ENCODE measurements around the gene JPH4. TPM values are rescaled to one million over a fixed set of nuclear protein-coding genes. Genes with fewer than 3 reads are reported as not detected.

The JPH4 gene
- total and polyA plus RNA-seq, 5 experiments from 2014 or later = 0.07 to 0.29 TPM; not detected in 3

DNA sequence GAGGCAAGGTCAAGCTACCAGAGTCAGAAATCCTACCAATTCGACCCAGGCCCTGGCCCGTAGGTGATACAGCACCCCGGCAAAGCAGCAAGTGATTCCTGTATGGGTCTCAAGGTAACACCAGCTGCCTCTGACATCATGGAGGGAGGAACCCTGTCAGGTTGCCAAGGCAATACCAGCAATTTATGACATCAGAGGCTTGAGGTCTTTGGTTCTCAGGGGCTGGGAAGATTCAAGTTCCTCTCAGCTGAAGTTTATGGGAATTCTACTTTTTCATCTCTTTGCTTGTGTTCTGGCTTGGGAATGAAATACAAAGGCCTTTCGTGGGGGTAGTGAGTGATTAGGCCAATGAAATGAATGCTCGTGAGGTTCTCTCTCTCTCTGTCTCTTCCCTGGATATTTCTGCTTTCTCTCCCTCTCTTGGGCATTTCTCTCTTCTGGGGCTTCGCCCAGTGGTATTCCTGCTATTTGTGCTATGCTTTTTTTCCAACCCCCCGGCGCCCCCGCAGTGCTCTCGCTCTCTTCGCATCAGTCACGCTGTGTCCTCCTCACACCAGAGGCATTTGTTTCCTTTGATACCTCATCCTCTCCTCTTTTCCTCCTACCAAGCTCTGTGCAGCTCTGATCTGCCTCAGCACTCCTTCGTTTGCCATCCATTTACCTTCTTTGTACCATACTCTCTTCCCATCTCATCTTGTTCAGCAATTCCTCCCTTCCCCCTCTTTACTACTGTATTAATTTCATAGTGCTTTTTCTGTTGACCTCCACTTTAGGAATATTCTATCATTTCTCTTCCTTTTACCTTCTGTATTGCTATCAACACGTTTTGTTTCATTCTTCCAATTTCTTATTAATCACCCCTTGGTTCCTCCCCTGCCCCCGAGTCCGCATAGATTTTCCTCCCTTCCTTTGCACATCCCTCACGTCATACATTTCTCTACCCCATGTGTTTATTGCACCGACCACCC, 30.0 kb downstream of the JPH4 start:
- no peaks in the 10 kb centered on the region for H3K27me3 Mint-ChIP-seq
- DNase-seq = no peak
- ATAC-seq = no peak
- no peaks in the 10 kb centered on the region for H3K9me3 Mint-ChIP-seq
- POLR2A ChIA-PET = no interaction called here
- peaks cover 3 to 11% (median 6%) of the 10 kb centered on the region in 4 donors for H3K4me1 Mint-ChIP-seq
- H3K27ac Mint-ChIP-seq = no peak overlapping the region
- no peak overlapping the region for H3K4me3 Mint-ChIP-seq
- no peaks in the 10 kb centered on the region for H3K36me3 Mint-ChIP-seq

DNA sequence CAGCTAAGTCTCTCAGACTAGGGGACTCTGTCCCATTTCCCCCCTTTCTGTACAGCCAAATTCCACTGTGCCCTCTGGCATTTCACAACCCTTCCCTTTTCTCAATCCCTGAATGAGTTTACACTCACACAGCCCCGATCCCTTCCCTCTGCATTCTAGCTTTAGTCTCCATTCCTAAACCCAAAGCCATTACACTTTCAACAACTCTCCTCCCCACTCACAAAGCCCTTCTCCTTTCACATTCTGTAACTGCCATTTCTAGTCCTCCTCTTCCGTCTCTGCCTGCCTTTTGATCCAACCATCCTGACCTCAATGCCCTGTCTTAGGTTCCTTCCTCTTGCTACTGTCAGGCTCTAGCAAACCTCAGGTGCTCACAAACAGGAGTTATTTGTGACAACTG, 30.7 kb downstream of the JPH4 start:
- Mint-ChIP-seq H3K9me3 (no peaks in the 10 kb centered on the region), H3K27ac (no peak overlapping the region), H3K4me1 (peaks cover 3 to 11% (median 6%) of the 10 kb centered on the region in 4 donors), H3K36me3 (no peaks in the 10 kb centered on the region), H3K4me3 (no peak overlapping the region), H3K27me3 (no peaks in the 10 kb centered on the region)
- no peak for DNase-seq
- no peak for ATAC-seq
- POLR2A ChIA-PET = no interaction called here

DNA sequence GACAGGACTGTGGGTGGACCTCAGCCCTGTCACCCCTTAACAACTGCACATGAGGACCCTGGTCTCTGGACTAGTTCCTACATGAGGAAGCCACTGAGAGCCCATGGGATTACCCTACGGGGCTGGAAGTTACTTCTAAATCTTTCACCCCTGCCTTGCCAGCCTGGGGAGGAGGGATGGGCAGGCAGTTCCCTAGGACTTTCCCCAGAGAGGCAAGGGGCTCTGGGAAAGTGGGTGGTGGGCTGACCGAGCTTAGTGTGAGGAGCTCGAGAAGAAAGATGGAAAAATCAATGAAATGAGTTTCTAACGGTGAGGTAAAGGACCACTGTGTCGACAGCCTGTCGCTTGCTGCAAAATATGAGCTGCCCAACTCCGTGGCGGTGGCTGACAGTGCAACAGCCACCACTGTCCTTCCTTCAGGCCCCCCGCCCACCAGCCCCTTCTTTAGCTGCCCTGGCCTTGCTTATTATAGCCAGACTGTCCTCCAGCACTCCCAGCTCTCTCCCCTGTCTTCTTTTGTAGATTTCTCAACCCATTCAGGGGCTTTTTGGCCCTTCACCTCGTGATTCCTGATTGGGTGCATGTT, 32.0 kb downstream of the JPH4 start:
- no peaks in the 10 kb centered on the region for H3K9me3 Mint-ChIP-seq
- H3K36me3 Mint-ChIP-seq = no peaks in the 10 kb centered on the region
- no peak for DNase-seq
- H3K4me3 Mint-ChIP-seq = no peak overlapping the region
- ATAC-seq = no peak
- POLR2A ChIA-PET = no interaction called here
- H3K27me3 Mint-ChIP-seq = peaks cover 0 to 3% (median 0%) of the 10 kb centered on the region in 5 donors
- H3K27ac Mint-ChIP-seq = no peak overlapping the region
- peaks cover 0 to 7% (median under 1%) of the 10 kb centered on the region in 4 donors for H3K4me1 Mint-ChIP-seq

GRCh38 chr14:23545740-23546365, 32.7 kb downstream of the JPH4 start:
- ATAC-seq (no peak), DNase-seq (no peak)
- Mint-ChIP-seq H3K36me3 (no peaks in the 10 kb centered on the region), H3K4me1 (peaks cover 0 to under 1% (median 0%) of the 10 kb centered on the region in 4 donors), H3K27me3 (peaks cover 0 to 3% (median 0%) of the 10 kb centered on the region in 5 donors), H3K4me3 (no peak overlapping the region), H3K9me3 (no peaks in the 10 kb centered on the region), H3K27ac (peak overlapping the region in 1 of 10 donors; percentile 42)
- POLR2A ChIA-PET = no interaction called here

DNA sequence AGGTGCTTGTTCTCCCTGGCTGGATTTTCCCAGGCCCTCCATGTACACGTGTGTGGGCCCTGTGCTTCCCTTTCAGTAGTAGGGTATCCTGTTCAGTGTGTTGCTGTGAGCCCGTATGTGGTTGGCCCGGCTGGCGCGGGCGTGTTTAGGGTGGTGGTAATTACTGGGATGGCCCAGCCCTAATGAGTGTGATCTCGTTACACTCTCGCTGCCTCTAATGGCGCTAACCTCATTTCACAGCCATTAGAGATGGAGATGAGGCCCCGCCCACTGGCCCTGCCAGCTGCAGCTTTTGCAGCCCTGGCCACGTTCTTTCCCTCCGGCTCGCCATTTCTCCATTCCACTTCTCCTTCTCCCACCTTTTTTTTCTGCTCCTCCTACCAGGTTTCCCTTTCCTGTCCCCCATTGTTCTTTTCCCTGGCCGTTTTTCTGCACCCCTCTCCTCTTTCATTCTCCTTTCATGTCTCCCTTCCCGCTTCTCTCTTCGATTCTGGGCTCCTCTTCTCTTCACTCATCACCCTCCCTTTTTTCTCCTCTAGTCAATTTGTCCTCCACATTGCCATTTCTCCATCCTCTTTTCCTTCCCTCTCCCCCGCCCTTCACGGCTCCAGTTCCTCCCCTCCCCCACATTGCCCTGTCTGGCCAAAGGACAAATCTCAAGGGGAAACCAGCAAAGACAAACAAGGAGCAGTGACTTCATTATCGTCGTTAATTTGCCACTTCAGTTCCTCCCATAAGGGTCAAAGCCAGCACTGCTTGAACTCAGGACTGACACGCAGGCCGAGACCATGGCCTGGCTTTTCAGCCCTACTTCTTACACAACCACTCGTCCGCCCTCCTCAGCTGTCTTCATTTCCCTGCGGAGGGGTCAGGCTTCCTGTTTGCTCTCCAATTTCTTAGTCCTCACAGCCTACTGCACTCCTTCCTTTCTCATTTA, 33.8 kb downstream of the JPH4 start:
- Mint-ChIP-seq H3K4me1 (no peaks in the 10 kb centered on the region), H3K36me3 (no peaks in the 10 kb centered on the region), H3K9me3 (no peaks in the 10 kb centered on the region), H3K27me3 (peaks cover 0 to 3% (median 0%) of the 10 kb centered on the region in 5 donors), H3K27ac (peak overlapping the region in 2 of 10 donors; percentile 39 to 51), H3K4me3 (no peak overlapping the region)
- POLR2A ChIA-PET = no interaction called here
- DNase-seq (no peak), ATAC-seq (no peak)

DNA sequence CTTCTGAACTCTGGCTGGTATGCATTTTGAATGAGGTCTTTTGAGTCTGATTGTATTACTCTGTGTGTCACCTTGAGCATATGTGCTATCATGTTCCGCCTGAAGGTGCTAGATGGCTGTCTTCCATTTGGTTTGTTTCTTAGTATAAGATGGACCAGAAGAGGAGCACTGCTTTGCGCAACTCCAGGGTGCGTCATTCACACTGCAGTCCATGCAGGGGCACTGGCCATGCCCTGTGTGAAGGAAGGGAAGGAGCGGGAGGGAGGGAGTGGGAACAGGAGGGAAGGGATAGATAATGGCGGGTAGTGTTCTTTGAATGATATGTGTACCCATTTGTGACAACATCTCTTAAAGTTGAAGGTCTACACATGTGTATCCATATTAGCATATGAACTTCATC, 35.2 kb downstream of the JPH4 start:
- POLR2A ChIA-PET = interaction anchor here (1.1 kb wide), 1 partner anchor 14 kb away, joined by 4 read pairs; no protein-coding TSS in a partner anchor
- ATAC-seq (no peak), DNase-seq (no peak)
- no peak overlapping the region for H3K27ac Mint-ChIP-seq
- H3K27me3 Mint-ChIP-seq = peaks cover 0 to 3% (median 0%) of the 10 kb centered on the region in 5 donors
- no peaks in the 10 kb centered on the region for H3K4me1 Mint-ChIP-seq
- no peak overlapping the region for H3K4me3 Mint-ChIP-seq
- no peaks in the 10 kb centered on the region for H3K36me3 Mint-ChIP-seq
- H3K9me3 Mint-ChIP-seq = no peaks in the 10 kb centered on the region

- no peaks in the 10 kb centered on the region for H3K36me3 Mint-ChIP-seq
- peaks cover 0 to 3% (median 0%) of the 10 kb centered on the region in 5 donors for H3K27me3 Mint-ChIP-seq
- ATAC-seq (no peak), DNase-seq (no peak)
- H3K4me3 Mint-ChIP-seq = no peak overlapping the region
- peak overlapping the region in 2 of 10 donors; percentile 15 to 21 for H3K27ac Mint-ChIP-seq
- no peaks in the 10 kb centered on the region for H3K9me3 Mint-ChIP-seq
- H3K4me1 Mint-ChIP-seq = no peaks in the 10 kb centered on the region
- POLR2A ChIA-PET = interaction anchor here (0.7 to 1.1 kb wide), 3 partner anchors 15 to 564 kb away, joined by 3 to 4 read pairs (median 4); no protein-coding TSS in a partner anchor
Measured at GRCh38 chr14:23542261-23542660, 36.3 kb downstream of the JPH4 start.

DNA sequence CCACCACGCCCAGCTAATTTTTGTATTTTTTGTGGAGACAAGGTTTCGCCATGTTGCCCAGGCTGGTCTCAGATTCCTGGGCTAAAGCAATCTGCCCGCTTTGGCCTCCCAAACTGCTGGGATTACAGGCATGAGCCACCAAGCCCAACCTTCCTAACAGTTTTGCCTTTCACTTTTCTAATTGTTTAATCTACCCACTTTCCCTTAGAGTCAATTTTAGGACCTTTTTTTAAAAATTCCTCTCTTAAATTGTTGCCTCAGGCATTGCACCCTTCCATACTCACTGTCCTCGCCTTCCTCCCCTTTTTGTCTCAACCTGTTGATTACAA, 38.5 kb downstream of the JPH4 start:
- Mint-ChIP-seq H3K4me3 (no peak overlapping the region), H3K4me1 (no peaks in the 10 kb centered on the region), H3K36me3 (no peaks in the 10 kb centered on the region), H3K27me3 (peaks cover 0 to 3% (median 0%) of the 10 kb centered on the region in 5 donors), H3K27ac (peak overlapping the region in 1 of 10 donors; percentile 21), H3K9me3 (no peaks in the 10 kb centered on the region)
- DNase-seq (no peak), ATAC-seq (no peak)
- POLR2A ChIA-PET = no interaction called here

- Mint-ChIP-seq H3K36me3 (no peaks in the 10 kb centered on the region), H3K4me1 (no peaks in the 10 kb centered on the region), H3K4me3 (no peak overlapping the region), H3K27ac (peak overlapping the region in 1 of 10 donors; percentile 21), H3K27me3 (peaks cover 0 to 3% (median 0%) of the 10 kb centered on the region in 5 donors), H3K9me3 (no peaks in the 10 kb centered on the region)
- ATAC-seq (peak; percentile 55 to 80), DNase-seq (peak in 5 of 10 donors; percentile 30 to 56 (median 45))
- POLR2A ChIA-PET = no interaction called here
Measured at GRCh38 chr14:23539248-23540140, 39.1 kb downstream of the JPH4 start.

GRCh38 chr14:23538785-23539184, 39.8 kb downstream of the JPH4 start:
- ATAC-seq = no peak
- POLR2A ChIA-PET = no interaction called here
- Mint-ChIP-seq H3K4me1 (no peaks in the 10 kb centered on the region), H3K27ac (no peak overlapping the region), H3K27me3 (peaks cover 0 to 3% (median 0%) of the 10 kb centered on the region in 5 donors), H3K9me3 (no peaks in the 10 kb centered on the region), H3K4me3 (no peak overlapping the region), H3K36me3 (no peaks in the 10 kb centered on the region)
- DNase-seq = peak in 1 of 10 donors; percentile 41

- H3K27me3 Mint-ChIP-seq = peaks cover 0 to 3% (median 0%) of the 10 kb centered on the region in 5 donors
- H3K4me1 Mint-ChIP-seq = no peaks in the 10 kb centered on the region
- H3K27ac Mint-ChIP-seq = no peak overlapping the region
- H3K36me3 Mint-ChIP-seq = no peaks in the 10 kb centered on the region
- POLR2A ChIA-PET = interaction anchor here (0.5 kb wide), 1 partner anchor 26 kb away, joined by 3 read pairs; no protein-coding TSS in a partner anchor
- DNase-seq (peak in 1 of 10 donors; percentile 35), ATAC-seq (no peak)
- no peaks in the 10 kb centered on the region for H3K9me3 Mint-ChIP-seq
- no peak overlapping the region for H3K4me3 Mint-ChIP-seq
Measured at GRCh38 chr14:23538050-23538718, 40.4 kb downstream of the JPH4 start.

All from naive thymus-derived CD8-positive, alpha-beta T cell (primary cell).